HepG2 (cell line): ENCODE data around the gene JTB. TPM values are rescaled to one million over a fixed set of nuclear protein-coding genes. Genes with fewer than 3 reads are reported as not detected.

Source experiments
- ATAC-seq: fragments of 200-7000 bp; cut with Tn5 transposase; 3 replicates; pipeline ENCODE4 v1.9.1; 2020; ENCODE audit warnings: mild to moderate bottlenecking, moderate library complexity
- BruUV-seq: library from RNA; stranded (reverse); fragments of 400-500 nt; replicated peaks from 2 replicates; lab custom pipeline; 2021; lab: Mats Ljungman, UMichigan
- CTCF ChIA-PET: fragments of 300-600 bp; formaldehyde crosslinking; extraction: SDS; loops from one replicate; lab custom pipeline; 2021; ENCODE audit warnings: low total read pairs, inconsistent platforms, low intra/inter-chr PET ratio; lab: Yijun Ruan, JAX
- POLR2A ChIA-PET: fragments of 350-600 bp; sonication (Branson Sonifier 250); formaldehyde crosslinking; loops from one replicate; lab custom pipeline; 2020; ENCODE audit warnings: antibody characterized with exemption, inconsistent platforms; lab: Yijun Ruan, JAX
- DNase-seq: peaks from one replicate; pipeline ENCODE4 v3.0.0-alpha.2; 2015; ENCODE audit warnings: low spot score
- FAIRE-seq: peaks from 3 replicates; lab custom pipeline; 2011; peaks lifted over from hg19 to GRCh38; lab: Jason Lieb, UNC
- H2AFZ ChIP-seq: one replicate; pipeline ENCODE4 v1.6.1; 2011; ENCODE audit warnings: low read length, inconsistent platforms
- H3K27ac ChIP-seq: fragments of 300-600 bp; 3 replicates; pipeline ENCODE4 v1.8.0; 2011; ENCODE audit warnings: mixed run types, mild to moderate bottlenecking, mixed read lengths, low read length, inconsistent platforms; ENCODE audit not compliant: insufficient read depth; ENCODE audit errors: extremely low read length
- H3K27me3 ChIP-seq, 2 experiments: fragments of 200-600 bp in 1 of 2; 2 replicates in 1 of 2; 3 replicates in 1 of 2; pipeline versions ENCODE4 v1.6.0 to v1.8.0; 2011; ENCODE audit warnings: low read length in 2 of 2, mild to moderate bottlenecking in 2 of 2, moderate library complexity in 2 of 2, inconsistent platforms in 1 of 2; ENCODE audit not compliant: insufficient read depth in 2 of 2, control insufficient read depth in 1 of 2
- H3K36me3 ChIP-seq, 2 experiments: fragments of 200-600 bp in 1 of 2; replicated peaks in 1 of 2; 2 replicates in 1 of 2; 3 replicates in 1 of 2; pipeline versions ENCODE4 v1.5.1 to v1.8.0; 2011; ENCODE audit warnings: low read length in 2 of 2, inconsistent platforms in 1 of 2; ENCODE audit not compliant: insufficient read depth in 2 of 2, control insufficient read depth in 1 of 2
- H3K4me1 ChIP-seq: 2 replicates; pipeline ENCODE4 v1.5.1; 2012; ENCODE audit warnings: low read length, inconsistent platforms; ENCODE audit not compliant: insufficient read depth
- H3K4me2 ChIP-seq: 2 replicates; pipeline ENCODE4 v1.6.0; 2011; ENCODE audit warnings: low read depth, low read length, inconsistent platforms
- H3K4me3 ChIP-seq, 3 experiments: fragments of 200-600 bp in 1 of 3; sonication (generic), shearing (Covaris generic) in 1 of 3; replicated peaks in 1 of 3; 2 replicates each; pipeline ENCODE4 v1.5.1; 2011 to 2016; ENCODE audit warnings: low read length in 3 of 3, inconsistent platforms in 2 of 3, low read depth in 2 of 3, mild to moderate bottlenecking in 2 of 3, control low read depth in 1 of 3, mixed read lengths in 1 of 3; ENCODE audit not compliant: insufficient read depth in 1 of 3
- H3K79me2 ChIP-seq: one replicate; pipeline ENCODE4 v1.6.1; 2011; ENCODE audit warnings: low read length, inconsistent platforms; ENCODE audit not compliant: insufficient read depth
- H3K9ac ChIP-seq: 2 replicates; pipeline ENCODE4 v1.6.0; 2011; ENCODE audit warnings: mild to moderate bottlenecking, low read depth, low read length, inconsistent platforms; ENCODE audit not compliant: insufficient read depth
- H3K9me3 ChIP-seq: 2 replicates; pipeline ENCODE4 v1.5.1; 2012; ENCODE audit warnings: mild to moderate bottlenecking, low read length
- H4K20me1 ChIP-seq: 2 replicates; pipeline ENCODE4 v1.6.0; 2011; ENCODE audit warnings: inconsistent platforms, mild to moderate bottlenecking, low read length, moderate library complexity; ENCODE audit not compliant: insufficient read depth
- CC2D1A ChIP-seq: sonication (generic); formaldehyde crosslinking; IDR thresholded peaks from 2 replicates; pipeline ENCODE4 v1.8.1; 2023; ENCODE audit warnings: mild to moderate bottlenecking, missing genetic modification reagents
- HOXA5 ChIP-seq: sonication (generic); formaldehyde crosslinking; IDR thresholded peaks from 2 replicates; pipeline ENCODE4 v1.4.0; 2020; ENCODE audit warnings: missing genetic modification reagents
- MAZ ChIP-seq, 2 experiments: sonication (generic) in 1 of 2; formaldehyde crosslinking in 1 of 2; IDR thresholded peaks; 2 replicates each; pipeline versions ENCODE4 v1.5.0 to v1.6.1; 2012 to 2020; ENCODE audit warnings: low read depth in 2 of 2, mild to moderate bottlenecking in 2 of 2, borderline replicate concordance in 1 of 2, improper control_type of control experiment in 1 of 2, low read length in 1 of 2, missing genetic modification reagents in 1 of 2, moderate library complexity in 1 of 2
- MIER3 ChIP-seq: IDR thresholded peaks from 2 replicates; pipeline ENCODE4 v1.6.1; 2016; ENCODE audit warnings: missing compliant biosample characterization, borderline replicate concordance
- NFKBIZ ChIP-seq: IDR thresholded peaks from 2 replicates; pipeline ENCODE4 v1.6.1; 2018; ENCODE audit warnings: missing genetic modification reagents, missing compliant biosample characterization
- NR3C1 ChIP-seq: sonication (generic); formaldehyde crosslinking; IDR thresholded peaks from 2 replicates; pipeline ENCODE4 v1.4.0; 2020; ENCODE audit warnings: missing genetic modification reagents
- TEAD2 ChIP-seq: sonication (generic); formaldehyde crosslinking; IDR thresholded peaks from 2 replicates; pipeline ENCODE4 v1.9.0; 2021; ENCODE audit warnings: missing genetic modification reagents
- ZC3H13 ChIP-seq: sonication (generic); formaldehyde crosslinking; IDR thresholded peaks from 2 replicates; pipeline ENCODE4 v1.8.1; 2023; ENCODE audit warnings: mild to moderate bottlenecking, missing genetic modification reagents, moderate library complexity
- ZNF260 ChIP-seq: sonication (generic); formaldehyde crosslinking; IDR thresholded peaks from 2 replicates; pipeline ENCODE4 v1.4.0; 2020; ENCODE audit warnings: missing genetic modification reagents, low read depth, mild to moderate bottlenecking, borderline replicate concordance
- ZNF335 ChIP-seq: sonication (generic); formaldehyde crosslinking; IDR thresholded peaks from 2 replicates; pipeline ENCODE4 v1.4.0; 2020; ENCODE audit warnings: missing genetic modification reagents
- ZNF709 ChIP-seq: sonication (generic); formaldehyde crosslinking; IDR thresholded peaks from 2 replicates; pipeline ENCODE4 v1.5.0; 2020; ENCODE audit warnings: mild to moderate bottlenecking, missing genetic modification reagents
- ZSCAN9 ChIP-seq: IDR thresholded peaks from 2 replicates; pipeline ENCODE4 v1.6.1; 2016; ENCODE audit warnings: borderline replicate concordance
- WGBS: methylation state at CpG from one replicate; pipeline ENCODE4 v1.1.6; 2017; ENCODE audit warnings: low lambda C conversion rate; 5-methylcytosine and 5-hydroxymethylcytosine counted together
- in situ Hi-C: cut with HindIII; loops from 2 replicates; pipeline ENCODE4 v1.10.0; 2017; ENCODE audit warnings: low pct_unique_long_range_greater_than_20kb; ENCODE audit not compliant: extremely low pct_ligation_motif_present
- intact Hi-C: fragments of 100-400 bp; cut with micrococcal nuclease; formaldehyde crosslinking; loops from one replicate; pipeline ENCODE4 v1.10.0; 2022; ENCODE audit not compliant: unreplicated experiment
- polyA plus RNA-seq, 8 experiments: library from polyadenylated mRNA; depleted of rRNA in 3 of 8; stranded (reverse) in 7 of 8; unstranded in 1 of 8; fragments of >200 nt; fragmentation: Illumina TruSeq in 4 of 8; extraction: Trizol in 4 of 8; gene quantifications; 2 replicates each; pipeline versions ENCODE4 v1.2.1 to v1.2.3, GENCODE V29; 2011 to 2016; ENCODE audit warnings: low read depth in 4 of 8, missing spikeins in 1 of 8, mixed read lengths in 1 of 8; ENCODE audit not compliant: insufficient read depth in 1 of 8
- total RNA-seq, 5 experiments: library from RNA; depleted of rRNA; stranded (reverse); fragments of >200 nt; fragmentation: Illumina TruSeq; extraction: Trizol; gene quantifications; 2 replicates each; pipeline ENCODE4 v1.2.3, GENCODE V29; 2016; ENCODE audit warnings: low read depth in 1 of 5
- TF ChIP-seq, protein P1 (sequence below): sonication (generic); formaldehyde crosslinking; IDR thresholded peaks from 2 replicates; pipeline ENCODE4 v1.4.0; 2020; ENCODE audit warnings: missing genetic modification reagents
- TF ChIP-seq, protein P2 (sequence below): sonication (generic); formaldehyde crosslinking; IDR thresholded peaks from 2 replicates; pipeline ENCODE4 v1.5.1; 2020; ENCODE audit warnings: mild to moderate bottlenecking, moderate library complexity, missing genetic modification reagents
- TF ChIP-seq, protein P3 (sequence below): IDR thresholded peaks from 2 replicates; pipeline ENCODE4 v1.6.1; 2016; ENCODE audit warnings: missing compliant biosample characterization, missing genetic modification reagents, borderline replicate concordance
- TF ChIP-seq, protein P4 (sequence below): IDR thresholded peaks from 2 replicates; pipeline ENCODE4 v1.6.1; 2012; ENCODE audit warnings: inconsistent platforms

Gene JTB
- total and polyA plus RNA-seq, 2 of the 13 experiments (the other 11 are each of a cell fraction or from before 2014, with no cell fraction given), result 96.7 to 99.2 TPM

GRCh38 chr1:153963030-153963849 is 14.2 kb downstream of the JTB start, which contains the start of gene SLC39A1 (continued):
- TF ChIP-seq MIER3 (no peak; the same call in 1 of the 2 replicates), ZNF335 (no peak), ZSCAN9 (CRISPR knock-in tag) (0 out of 2 replicates have a peak, but pooled peaks have one; percentile 35)

DNA sequence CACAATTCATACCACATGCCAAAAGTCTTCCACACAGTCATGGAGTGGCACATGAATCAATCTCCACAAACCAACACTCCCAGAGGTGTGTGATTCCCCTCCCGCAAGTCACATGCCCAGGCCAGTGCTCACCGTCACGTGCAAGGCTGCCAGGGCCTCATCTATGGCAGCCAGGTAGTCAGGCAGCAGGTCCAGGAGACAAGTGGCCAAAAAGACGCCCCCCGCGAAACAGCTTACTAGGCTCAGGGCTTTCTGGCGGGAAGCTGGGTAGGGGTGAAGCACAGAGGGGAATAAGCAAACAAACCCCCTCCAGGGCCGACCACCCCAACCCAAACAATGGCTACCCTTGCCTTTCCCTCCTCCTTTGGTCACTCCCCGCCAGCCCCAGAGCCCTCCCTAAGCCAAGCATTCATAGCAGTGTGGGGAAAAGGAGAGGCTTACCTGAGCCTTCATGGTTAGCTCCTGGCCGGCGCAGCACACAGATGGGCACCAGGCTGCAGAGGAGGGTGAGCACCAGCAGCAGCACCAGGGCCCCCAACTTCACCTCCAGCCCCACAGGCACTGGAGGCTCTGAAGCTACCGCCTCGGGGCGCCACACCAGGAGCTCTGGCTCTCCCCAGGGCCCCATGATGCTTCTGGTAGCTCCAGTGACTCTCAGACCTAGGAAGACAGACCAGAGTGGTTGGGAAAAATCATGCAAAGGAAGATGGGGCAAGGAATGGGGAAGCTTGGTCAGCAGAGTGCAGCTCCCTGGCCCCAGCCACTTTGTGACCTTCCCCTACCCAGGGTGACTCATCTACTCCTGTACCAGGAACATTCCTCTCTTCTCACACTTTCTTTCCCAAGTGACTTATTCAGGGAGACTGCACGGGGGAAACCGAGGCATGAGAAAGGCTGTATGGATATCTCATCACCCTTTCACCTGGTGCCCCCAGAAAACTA is 15.1 kb downstream of the JTB start:
- BruUV-seq, result no TSS peak
- FAIRE-seq, result no peak
- peak overlapping the region; percentile 85 to 92 (median 90) for H3K4me3 ChIP-seq
- peaks cover 0 to 13% of the 10 kb centered on the region in 2 experiments; a peak in 1 of 5 replicates for H3K36me3 ChIP-seq
- no peaks in the 10 kb centered on the region for H3K9me3 ChIP-seq
- peaks cover 35% of the 10 kb centered on the region for H3K79me2 ChIP-seq
- peak; percentile 0; the same call in 1 of the 3 replicates for ATAC-seq
- H3K27ac ChIP-seq, result peak overlapping the region; percentile 79
- in situ Hi-C loops (no loop called here), intact Hi-C loops (no loop called here)
- H3K4me1 ChIP-seq, result peaks cover 48% of the 10 kb centered on the region
- no peaks in the 10 kb centered on the region for H4K20me1 ChIP-seq
- DNase-seq, result peak; percentile 26
- ChIA-PET POLR2A (interaction anchor here (1.0 to 10.0 kb wide), 8 partner anchors 9 to 257 kb away, joined by 4 to 209 read pairs (median 22); partner anchors contain the start of genes DENND4B, GATAD2B, JTB and RAB13), CTCF (no interaction called here)
- WGBS, result 52% methylated on average over 14 of the region's 16 CpGs
- H3K27me3 ChIP-seq, result peaks cover 0 to 6% of the 10 kb centered on the region in 2 experiments; a peak in 1 of 5 replicates
- peak overlapping the region; percentile 89 for H3K9ac ChIP-seq
- peak overlapping the region; percentile 98 for H3K4me2 ChIP-seq
- no peak overlapping the region for H2AFZ ChIP-seq
- TF ChIP-seq, protein P1, sequence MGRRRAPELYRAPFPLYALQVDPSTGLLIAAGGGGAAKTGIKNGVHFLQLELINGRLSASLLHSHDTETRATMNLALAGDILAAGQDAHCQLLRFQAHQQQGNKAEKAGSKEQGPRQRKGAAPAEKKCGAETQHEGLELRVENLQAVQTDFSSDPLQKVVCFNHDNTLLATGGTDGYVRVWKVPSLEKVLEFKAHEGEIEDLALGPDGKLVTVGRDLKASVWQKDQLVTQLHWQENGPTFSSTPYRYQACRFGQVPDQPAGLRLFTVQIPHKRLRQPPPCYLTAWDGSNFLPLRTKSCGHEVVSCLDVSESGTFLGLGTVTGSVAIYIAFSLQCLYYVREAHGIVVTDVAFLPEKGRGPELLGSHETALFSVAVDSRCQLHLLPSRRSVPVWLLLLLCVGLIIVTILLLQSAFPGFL, result no peak
- TF ChIP-seq, protein P2, sequence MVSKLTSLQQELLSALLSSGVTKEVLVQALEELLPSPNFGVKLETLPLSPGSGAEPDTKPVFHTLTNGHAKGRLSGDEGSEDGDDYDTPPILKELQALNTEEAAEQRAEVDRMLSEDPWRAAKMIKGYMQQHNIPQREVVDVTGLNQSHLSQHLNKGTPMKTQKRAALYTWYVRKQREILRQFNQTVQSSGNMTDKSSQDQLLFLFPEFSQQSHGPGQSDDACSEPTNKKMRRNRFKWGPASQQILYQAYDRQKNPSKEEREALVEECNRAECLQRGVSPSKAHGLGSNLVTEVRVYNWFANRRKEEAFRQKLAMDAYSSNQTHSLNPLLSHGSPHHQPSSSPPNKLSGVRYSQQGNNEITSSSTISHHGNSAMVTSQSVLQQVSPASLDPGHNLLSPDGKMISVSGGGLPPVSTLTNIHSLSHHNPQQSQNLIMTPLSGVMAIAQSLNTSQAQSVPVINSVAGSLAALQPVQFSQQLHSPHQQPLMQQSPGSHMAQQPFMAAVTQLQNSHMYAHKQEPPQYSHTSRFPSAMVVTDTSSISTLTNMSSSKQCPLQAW (CRISPR knock-in tag), result peak; percentile 0; the same call in 1 of the 2 replicates
- no peak for TF ChIP-seq ZNF709 (CRISPR knock-in tag)
- TF ChIP-seq ZC3H13, result 0 out of 2 replicates have a peak, but pooled peaks have one; percentile 28
- no peak for TF ChIP-seq HOXA5 (CRISPR knock-in tag)
- TF ChIP-seq, protein P3, sequence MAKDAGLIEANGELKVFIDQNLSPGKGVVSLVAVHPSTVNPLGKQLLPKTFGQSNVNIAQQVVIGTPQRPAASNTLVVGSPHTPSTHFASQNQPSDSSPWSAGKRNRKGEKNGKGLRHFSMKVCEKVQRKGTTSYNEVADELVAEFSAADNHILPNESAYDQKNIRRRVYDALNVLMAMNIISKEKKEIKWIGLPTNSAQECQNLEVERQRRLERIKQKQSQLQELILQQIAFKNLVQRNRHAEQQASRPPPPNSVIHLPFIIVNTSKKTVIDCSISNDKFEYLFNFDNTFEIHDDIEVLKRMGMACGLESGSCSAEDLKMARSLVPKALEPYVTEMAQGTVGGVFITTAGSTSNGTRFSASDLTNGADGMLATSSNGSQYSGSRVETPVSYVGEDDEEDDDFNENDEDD (CRISPR knock-in tag), result no peak
- TF ChIP-seq NR3C1 (CRISPR knock-in tag), result no peak
- no peak for TF ChIP-seq TEAD2 (CRISPR knock-in tag)
- no peak for TF ChIP-seq NFKBIZ (CRISPR knock-in tag)
- TF ChIP-seq MAZ (IDR thresholded peaks at IDR 0.05; ENCODE audit: borderline replicate concordance, low read depth, low read length), result no peak
- no peak for TF ChIP-seq MAZ (CRISPR knock-in tag; IDR thresholded peaks at IDR 0.05; ENCODE audit: low read depth)
- TF ChIP-seq, protein P4, sequence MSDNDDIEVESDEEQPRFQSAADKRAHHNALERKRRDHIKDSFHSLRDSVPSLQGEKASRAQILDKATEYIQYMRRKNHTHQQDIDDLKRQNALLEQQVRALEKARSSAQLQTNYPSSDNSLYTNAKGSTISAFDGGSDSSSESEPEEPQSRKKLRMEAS, result peak; percentile 20; the same call in 1 of the 2 replicates
- TF ChIP-seq CC2D1A (CRISPR knock-in tag), result no peak
- TF ChIP-seq ZNF260, result no peak
- TF ChIP-seq ZNF335, result no peak
